ENCODE measurements around the gene CNTN4.
"Not testable (repeated sequence)": the region's sequence is repeated elsewhere in the genome, so short reads cannot be mapped to it uniquely, and the experiment has no call there.

Gene CNTN4

DNA sequence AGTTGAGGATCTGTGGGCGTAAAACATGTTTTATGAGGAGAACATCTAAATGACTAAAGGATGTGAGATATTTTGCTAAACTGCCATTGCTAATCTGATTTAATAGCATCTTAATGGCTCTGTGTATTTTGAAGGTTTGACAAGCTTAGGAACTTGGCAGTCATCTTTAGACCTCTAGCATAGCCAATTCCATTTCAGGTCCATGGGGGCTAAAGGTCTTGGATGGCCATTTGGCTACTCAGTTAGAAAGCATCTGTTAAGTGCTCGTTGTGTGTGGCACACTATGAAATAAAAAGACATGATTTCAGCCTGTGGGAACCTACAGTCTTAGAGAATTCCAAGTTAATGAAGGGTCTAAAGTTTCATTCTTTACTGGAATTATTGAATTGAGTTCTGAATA is 775.3 kb downstream of the CNTN4 start:
- DNase-seq = no peak

DNA sequence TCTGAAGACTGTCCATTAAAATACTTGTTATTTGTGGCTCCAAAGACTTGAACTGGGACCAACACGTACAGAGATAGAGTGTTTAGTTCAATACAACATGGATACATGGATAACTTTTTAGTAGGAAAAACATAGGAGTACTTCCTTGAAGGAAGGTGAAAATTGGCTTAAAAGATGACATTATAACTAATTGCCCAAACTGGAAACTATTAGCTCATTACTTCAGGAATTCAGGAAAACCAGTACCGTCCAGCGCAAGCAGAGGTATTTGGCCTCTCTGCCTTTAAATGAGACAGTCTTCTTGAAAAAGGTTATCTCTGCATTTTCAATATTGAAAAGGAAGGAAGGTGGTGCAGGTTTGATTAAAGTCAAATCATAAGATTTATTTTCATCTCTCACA is 777.0 kb downstream of the CNTN4 start:
- DNase-seq = no peak

DNA sequence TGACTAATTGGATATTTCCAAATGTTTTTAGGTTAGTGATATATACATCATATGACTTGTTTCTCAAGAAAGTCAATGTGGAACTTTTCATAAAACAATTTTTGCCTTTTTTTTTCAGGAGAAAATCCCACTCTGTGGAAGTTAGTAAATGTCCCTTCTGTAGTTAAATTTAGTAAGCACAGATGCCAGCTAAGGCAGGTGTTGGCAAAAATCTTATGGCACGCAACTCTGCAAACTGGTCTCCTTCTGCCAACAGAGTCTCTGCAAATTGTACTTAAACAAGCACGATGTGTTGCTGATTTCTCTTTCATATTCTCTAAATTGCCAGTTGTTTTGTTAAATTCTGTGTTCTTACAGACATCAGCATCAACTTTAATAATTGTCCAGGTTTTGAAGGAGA is 777.7 kb downstream of the CNTN4 start:
- no peak for DNase-seq

DNA sequence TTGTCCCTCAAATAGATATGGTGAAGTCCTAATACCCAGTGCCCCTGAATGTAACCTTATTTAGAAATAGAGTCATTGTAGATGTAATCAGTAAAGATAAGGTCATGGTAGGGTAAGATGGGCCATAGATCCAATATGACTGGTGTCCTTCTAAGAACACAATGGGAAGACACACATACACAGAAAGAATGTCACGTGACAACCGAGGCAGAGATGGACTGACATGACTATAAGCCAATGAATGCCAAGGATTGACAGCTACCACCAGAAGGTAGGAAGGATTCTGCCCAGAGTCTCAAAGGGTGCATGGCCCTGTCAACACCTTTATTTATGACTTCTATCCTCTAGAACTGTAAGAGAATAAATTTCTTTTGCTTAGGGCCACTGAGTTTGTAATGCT is 780.4 kb downstream of the CNTN4 start:
- DNase-seq = no peak

DNA sequence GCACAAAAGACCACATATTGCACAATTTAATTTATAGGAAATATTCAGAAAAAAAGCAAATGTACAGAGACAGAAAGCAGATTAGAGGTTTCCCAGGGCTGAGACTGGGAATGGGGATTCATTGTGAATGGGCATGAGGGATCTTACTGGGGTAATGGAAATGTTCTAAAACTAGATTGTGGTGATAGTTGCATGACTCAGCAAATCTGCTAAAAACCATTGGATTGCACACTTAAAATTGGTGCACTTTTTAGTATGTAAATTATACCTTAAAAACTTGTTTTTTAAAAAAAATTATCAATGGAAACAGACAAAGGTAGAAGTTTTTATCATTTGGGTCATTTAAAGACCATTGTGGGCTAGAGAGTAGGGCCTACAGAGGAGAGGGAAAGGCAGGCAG is 780.9 kb downstream of the CNTN4 start:
- DNase-seq = no peak

DNA sequence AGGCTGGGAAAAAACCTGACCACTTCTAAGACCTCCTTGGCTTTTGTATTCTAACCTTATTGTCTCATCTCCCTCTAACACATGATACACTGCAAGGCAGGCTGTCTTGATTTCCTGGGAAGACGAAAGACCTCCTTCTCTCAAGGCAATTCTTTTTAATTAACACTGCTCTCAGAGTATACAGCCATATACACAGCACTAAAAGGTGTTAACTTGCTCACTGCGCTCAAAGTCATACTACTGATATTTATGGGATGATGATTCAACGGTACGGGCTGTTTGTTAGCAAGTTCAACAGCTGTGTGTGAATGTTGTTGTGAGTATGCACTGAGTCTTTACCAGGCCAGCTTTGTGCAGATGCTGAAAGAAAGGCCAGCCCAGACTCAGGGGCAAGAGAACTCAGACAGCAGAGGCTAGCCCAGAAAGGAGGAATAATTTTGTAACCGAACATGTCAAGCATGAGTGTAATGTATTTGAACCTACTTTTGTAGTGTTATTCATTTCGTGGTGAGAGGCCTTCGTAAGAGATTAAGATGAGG is 781.6 kb downstream of the CNTN4 start:
- no peak for DNase-seq

DNA sequence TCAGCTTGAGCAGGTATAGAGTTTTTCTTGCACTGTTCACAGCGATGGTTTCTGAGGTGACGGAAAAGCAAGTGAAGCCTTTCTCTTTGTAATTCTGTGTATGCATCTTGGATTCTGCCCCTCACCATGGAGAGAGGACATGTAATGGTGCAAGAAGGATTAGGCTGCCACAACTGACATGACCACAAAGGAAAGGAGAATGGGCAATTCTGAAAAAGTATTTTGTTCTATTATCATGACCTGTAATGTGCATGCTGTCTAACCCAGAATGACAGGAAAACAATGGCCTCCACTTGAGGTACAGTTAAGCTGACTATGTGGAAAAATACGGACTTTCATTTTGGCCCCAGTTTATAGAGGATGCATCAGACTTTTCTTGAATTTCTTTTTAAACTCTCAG is 784.6 kb downstream of the CNTN4 start:
- DNase-seq = no peak

DNA sequence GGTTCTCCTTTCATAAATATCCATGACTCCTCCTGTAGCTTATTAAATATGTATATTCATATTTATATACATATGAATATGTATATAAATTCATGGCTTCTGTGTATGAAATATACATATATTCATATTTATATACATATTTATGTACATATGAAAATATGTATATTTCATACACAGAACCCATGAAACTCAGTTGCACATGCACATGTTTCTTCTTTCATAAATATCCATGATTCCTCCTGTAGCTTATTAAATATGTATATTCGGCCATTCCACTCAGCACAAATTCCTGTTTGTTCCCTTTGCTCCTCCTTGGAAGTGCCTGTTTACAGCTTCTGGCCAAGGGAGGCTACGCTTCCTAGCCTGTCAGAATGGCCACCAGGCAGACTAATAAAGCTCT is 789.9 kb downstream of the CNTN4 start:
- DNase-seq = no peak

DNA sequence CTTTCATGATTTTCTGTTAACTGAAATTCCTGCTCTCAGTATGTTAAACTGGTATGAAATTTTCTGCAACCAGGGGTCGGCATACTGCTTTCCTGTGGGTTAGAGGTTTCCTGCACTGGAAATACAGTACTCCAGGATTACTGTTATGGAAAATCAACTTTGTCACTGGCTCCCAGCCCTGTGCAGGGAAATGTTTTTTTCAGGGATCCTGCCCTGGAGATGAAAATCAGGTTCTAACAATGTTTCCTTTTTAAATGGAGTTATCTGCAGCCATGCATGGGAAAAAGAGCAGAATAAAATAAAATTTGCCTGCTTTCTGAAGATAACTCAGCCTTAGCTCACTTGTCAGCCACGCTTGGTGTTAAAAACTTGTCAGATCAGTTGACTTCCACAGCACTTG is 791.1 kb downstream of the CNTN4 start:
- DNase-seq = no peak

DNA sequence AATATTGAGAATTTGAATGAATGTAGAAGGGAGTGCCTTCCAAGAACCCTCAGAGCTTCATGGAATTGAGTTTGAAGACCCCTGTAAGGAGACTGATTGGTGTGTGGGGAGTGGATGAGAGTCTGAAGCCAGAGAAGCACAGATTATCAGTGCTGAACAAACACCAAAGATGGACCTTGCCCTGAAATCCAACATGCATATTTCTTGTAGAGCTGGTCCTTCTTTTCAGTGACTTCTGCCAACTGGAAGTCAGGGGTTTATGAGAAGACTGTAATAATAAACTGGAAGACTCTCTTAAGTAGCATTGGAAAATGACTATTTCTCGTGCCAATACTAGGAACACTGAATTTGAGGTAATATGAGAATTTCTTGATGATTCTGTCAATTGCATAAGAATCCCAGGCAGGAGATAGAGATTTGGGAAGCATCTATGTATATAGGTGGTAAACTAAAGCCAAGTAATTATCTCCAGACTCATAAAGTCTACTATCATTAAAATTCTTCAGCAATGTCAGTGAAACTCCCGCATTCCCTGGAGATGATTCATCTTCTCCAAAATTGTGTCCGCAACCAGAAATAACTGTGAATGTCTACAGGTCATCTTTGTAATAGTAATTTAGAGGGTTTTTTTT is 797.8 kb downstream of the CNTN4 start:
- DNase-seq = no peak

DNA sequence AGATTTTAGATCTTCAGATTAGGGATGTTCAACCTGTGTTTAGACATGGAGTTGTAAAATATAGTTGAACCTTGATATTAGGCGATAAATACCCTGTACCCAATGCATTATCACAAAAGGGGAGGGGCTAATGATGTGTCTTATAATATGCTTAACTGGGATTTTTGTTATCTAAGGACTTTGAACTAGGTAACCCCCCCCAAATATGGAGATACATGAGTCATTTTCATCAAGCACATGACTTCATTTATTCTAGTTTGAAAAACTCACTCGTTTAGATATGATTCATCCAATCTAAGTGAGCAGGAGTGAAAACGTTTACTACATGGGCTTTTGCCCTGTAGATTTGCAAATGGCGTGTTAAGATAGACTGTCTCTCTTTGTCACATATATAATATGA is 799.2 kb downstream of the CNTN4 start:
- DNase-seq = no peak

DNA sequence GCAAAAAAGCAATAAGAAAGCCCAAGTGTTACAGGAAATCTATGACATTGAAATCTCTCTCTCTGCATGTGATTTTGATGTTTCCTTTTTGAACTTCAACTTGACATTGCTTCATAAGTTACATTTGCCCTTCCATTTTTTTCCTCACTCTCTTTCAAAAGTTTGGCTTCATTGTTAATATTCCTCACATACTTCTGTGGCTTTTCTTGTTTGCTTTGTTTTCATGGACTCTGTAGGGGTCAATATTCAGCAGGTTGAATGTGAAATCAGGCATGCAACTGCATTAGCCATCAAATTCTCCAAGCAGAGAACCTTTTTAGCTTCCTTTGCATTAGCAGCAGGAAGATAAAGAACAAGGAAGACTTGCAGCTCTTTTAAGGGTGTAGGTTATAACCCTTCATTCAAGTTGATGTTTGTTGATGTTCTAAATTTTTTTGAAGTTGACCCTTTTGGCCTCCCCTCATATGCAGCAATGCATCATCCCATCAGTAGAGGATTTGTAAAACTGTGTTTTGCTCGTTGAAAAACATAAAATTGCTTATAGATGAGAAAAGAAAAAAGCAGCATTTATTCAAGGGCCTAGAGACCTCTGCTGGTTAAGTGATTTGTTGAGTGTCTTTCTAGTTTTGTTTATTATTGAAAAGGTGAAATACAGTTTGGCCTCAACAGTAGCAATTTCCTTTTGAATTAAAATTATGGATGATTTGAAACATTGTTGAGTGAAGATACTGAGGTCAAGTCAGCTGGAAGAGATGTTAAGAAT is 800.1 kb downstream of the CNTN4 start:
- no peak for DNase-seq

DNA sequence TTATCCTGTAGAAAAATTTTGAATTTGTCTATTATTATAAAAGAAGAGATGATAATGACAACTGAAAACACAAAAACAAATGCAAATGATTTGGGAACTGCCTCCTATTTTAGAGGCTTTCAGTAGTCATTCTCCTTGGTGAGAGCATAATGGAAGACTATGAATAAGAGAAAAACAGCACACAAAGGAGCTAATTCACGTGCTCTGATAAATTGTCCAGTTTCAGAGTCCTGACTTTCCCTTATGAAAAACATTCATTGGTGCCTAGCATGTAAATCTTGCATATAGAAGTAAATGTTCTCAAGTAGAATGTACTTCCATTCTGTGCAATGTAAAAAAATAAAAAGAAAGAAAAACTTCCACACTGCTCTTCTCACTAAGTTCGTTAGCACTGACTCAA is 805.4 kb downstream of the CNTN4 start:
- DNase-seq = no peak

DNA sequence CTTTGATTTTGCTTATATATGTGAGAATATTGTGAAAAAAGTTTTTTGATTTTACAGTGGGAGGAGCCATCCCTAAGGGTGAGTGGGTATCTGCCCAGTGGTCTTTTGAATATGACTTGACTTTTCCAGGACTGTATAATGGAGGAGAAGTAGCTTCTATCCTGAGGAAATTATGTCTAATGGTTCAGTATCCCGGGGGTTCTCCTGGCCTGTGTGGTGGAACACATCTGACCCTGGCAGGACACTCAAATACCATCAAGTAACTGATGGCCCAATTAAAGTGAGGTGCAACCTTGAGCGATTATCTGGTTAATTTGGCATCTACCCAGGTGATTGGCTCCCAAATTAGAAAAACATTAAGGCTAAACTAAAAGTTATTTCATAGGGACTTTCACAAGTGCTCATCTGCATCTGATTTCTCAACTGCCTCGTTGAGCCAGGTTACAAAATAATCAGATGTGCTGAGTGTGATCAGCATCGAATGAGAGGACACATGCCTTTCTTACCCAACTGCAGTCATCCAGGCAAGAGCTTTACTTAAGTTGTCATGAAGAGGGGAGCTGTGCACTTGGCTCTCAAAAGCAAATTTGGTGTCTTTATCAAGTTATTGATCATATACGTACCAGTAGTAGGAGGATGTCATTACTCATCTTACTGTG is 810.2 kb downstream of the CNTN4 start:
- DNase-seq = no peak

DNA sequence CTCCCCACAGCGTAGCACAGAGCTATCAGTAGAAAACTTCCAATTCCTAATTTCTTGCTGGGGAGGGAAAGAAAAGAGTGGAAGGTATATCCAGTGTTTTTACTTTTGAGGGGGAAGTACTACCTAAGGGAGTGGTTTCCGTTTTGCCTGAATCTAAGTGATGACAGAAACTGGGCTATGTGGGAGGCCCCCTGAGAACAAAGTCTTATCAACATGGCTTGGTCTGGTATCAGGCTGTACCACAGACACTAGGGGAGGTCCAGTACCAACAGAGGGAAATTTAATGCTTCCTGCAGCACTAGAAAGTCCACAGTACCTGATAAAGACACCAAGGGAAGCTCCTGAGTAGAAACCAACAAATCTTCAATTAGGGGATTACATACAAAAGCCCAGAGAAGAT is 812.3 kb downstream of the CNTN4 start:
- no peak for DNase-seq

DNA sequence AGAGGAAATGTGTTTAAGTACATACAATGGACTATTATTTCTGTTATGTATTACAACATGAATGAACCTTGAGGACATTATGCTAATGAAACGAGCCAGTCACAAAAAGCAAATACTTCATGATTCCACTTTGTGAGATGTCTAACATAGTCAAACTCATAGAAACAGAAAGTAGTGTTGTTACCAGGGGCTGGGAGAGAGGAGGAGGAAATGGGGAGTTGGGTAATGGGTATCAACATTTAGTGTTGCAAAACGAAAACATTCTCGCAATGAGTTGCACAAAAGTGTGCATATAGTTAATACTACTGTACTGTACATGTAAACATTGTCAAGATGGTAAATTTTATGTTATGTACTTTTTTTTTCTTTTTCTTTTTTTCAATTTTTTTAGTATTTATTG is 817.2 kb downstream of the CNTN4 start:
- DNase-seq = no peak

DNA sequence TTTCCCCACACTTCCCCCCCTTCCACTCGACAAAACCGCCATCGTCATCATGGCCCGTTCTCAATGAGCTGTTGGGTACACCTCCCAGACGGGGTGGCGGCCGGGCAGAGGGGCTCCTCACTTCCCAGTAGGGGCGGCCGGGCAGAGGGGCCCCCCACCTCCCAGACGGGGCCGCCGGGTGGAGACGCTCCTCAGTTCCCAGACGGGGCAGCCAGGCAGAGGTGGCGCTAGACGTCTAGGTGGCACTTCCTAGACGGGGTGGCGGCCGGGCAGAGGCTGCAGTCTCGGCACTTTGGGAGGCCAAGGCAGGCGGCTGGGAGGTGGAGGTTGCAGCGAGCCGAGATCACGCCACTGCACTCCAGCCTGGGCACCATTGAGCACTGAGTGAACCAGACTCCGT is 818.0 kb downstream of the CNTN4 start:
- not testable (repeated sequence) for DNase-seq

DNA sequence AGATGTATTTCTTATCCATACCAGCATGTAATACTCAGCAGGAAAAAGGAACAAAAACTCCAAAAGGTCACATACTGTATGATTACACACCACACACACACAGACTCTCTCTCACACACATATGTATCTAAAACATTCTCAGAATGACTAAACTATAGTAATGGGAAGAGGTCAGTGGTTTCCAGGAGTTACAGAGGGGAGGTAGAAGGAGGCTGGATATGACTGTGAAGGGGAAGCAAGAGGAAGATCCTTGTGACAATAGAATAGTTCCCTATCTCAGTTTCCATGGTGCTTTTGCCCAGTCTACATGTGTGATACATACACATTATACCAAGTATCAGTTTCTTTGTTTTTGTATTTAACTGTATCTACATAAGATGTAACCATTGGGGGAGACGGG is 821.4 kb downstream of the CNTN4 start:
- no peak for DNase-seq

DNA sequence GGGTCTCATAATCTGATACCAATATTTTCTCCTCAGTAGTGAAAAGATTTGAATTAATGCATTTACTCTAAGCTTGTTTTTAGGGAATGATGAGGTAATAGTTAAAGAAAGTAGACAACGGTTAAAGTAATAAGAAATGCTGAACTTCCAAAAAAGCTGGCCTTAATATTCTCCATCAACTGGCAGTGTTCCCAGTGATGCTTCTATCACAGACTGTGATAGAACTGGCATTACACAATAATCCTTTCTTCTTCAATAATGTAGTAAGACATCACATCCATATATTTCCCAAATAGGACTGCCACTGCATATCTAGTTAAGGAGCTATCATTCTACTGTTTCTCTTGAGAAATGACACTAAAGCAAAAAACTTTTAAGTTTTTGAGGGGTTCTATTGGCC is 822.8 kb downstream of the CNTN4 start:
- DNase-seq = no peak

DNA sequence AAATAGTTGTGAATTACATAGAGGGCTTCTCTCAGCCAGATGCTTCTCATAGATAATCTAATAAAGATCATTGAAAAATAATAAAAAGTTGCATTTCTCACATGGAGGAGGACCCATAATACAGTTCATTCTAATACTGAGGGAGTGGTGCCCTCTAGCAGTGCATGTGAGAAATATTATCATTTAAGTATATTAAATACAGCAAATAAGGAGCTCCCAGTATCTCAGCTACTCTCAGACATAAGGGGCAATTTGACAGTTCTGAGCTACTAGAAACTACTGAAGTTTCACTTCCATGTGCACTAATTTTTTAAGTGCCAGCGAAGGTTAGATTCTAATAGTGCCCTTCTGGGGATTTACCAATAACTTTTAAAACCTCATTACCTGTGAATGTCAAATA is 823.2 kb downstream of the CNTN4 start:
- DNase-seq = peak; percentile 21

DNA sequence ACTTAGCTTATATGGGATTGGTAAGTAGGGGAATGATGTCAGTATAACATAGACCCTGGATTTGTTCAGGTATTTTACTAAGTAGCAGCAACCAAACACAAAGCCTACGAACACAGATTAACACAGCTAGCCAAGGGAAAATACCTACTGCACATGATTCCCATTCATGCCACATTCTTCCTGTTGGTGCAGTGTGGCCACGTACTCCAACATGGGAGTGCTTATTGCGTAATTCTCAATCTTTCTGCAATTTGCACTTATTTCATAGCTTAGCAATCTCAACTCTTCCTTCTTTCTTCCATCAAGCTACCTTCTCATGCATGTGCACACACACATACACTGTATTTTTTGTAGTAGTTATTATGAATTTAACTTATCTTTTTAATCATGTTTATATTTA is 824.7 kb downstream of the CNTN4 start:
- DNase-seq = no peak

DNA sequence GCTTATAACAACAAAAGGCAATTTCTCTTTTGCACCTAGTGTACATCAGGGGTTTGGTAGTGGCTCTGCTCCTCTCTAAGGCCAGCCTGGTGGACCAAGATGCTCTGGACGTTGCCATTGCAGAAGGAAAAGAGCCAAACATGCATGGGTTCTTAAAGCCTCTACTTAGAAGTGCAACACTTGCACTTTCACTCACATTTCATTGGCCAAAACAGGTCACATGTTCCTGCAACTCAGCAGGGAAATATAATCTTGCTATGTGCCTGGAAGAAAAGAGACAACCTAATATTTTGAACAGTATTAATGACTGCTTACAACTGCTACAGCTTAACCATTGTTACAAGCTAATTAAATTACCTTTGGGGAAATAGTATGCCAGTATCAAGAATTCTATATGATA is 828.6 kb downstream of the CNTN4 start:
- DNase-seq = no peak

DNA sequence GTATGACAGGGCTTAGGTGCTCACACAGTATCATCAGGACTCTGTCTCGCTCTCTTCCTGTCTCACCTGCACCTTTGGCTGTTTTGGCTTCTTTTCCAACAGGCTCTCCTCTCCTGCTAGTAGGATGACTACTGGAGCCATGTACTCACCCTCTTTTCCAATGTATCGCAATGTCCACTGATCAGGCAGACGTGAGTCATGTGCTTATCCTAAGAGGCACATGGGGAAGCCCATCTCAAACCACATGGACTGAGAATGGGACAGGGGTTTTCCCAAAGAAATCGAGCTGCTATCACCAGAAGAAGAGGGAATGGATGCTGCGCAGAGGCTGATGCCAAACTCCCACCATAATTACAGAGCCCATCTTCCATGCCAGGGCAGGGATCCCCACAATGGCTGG is 830.9 kb downstream of the CNTN4 start:
- DNase-seq = no peak

DNA sequence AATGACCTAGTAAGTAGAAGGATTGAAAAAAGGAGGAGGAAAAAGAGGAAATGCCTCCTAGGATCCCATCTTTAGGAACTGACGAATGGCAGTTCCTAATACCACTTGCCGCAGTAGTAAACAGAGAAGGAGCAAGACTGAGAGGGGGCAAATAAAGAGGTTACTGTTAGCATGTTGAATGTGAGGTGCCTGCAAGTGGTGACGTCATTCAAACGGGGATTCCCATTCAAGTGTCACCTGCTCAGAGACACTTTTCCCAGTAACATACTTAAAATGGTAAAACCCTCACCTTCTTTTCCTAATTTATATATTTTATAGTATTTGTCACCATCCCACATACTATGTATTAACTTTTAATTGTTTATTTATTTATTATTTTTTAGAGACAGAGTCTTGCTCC is 832.6 kb downstream of the CNTN4 start:
- DNase-seq = no peak

All from NCI-H2029 treated with DMSO at 0.1 percent for 48 hours (cell line).